Right lobe of liver (tissue), 6 donors: ENCODE data around the gene AKAP7. TPM values are rescaled to one million over a fixed set of nuclear protein-coding genes. Genes with fewer than 3 reads are reported as not detected.

Experiments
- ATAC-seq, 4 donors: fragments of 200-7000 bp; cut with Tn5 transposase; one replicate each; pipeline ENCODE4 v1.9.1; 2020; ENCODE audit warnings: mild to moderate bottlenecking in 4 of 4, moderate library complexity in 4 of 4
- DNase-seq, 3 donors: peaks; one replicate each; pipeline ENCODE4 v3.0.0-alpha.2; 2020
- H3K27ac ChIP-seq, 3 donors: fragments of 200-600 bp; one replicate each; pipeline ENCODE4 v1.8.0; 2022
- H3K27me3 ChIP-seq, 2 donors: fragments of 200-600 bp; one replicate each; pipeline ENCODE4 v1.8.0; 2022
- H3K36me3 ChIP-seq, 4 donors: fragments of 200-600 bp; sonication (generic) in 1 of 4; one replicate each; pipeline versions ENCODE4 v1.5.1 to v1.8.0; 2017 to 2022; ENCODE audit warnings: control low read depth in 1 of 4
- H3K4me1 ChIP-seq, 4 donors: fragments of 200-600 bp; sonication (generic) in 1 of 4; one replicate each; pipeline versions ENCODE4 v1.5.1 to v1.8.0; 2017 to 2022; ENCODE audit warnings: control low read depth in 1 of 4
- H3K4me3 ChIP-seq, 3 donors: fragments of 200-600 bp; one replicate each; pipeline ENCODE4 v1.8.0; 2022
- H3K9me3 ChIP-seq, 4 donors: fragments of 200-600 bp; sonication (generic) in 1 of 4; one replicate each; pipeline versions ENCODE4 v1.5.1 to v1.8.0; 2017 to 2022; ENCODE audit warnings: control low read depth in 1 of 4
- CTCF ChIP-seq, 4 donors: fragments of 200-600 bp in 3 of 4; fragments of 450-650 bp in 1 of 4; IDR thresholded peaks; one replicate each; pipeline versions ENCODE4 v1.5.1 to v1.8.0; 2016 to 2022; ENCODE audit warnings: antibody characterized with exemption in 4 of 4, mild to moderate bottlenecking in 2 of 4
- POLR2A ChIP-seq: fragments of 450-650 bp; IDR thresholded peaks from one replicate; pipeline ENCODE4 v1.6.1; 2017; ENCODE audit warnings: antibody characterized with exemption, mild to moderate bottlenecking
- WGBS: methylation state at CpG from one replicate; pipeline ENCODE4 v1.1.6; 2018; ENCODE audit warnings: low coverage, low lambda C conversion rate; ENCODE audit not compliant: insufficient coverage; ENCODE audit errors: missing lambda C conversion rate; 5-methylcytosine and 5-hydroxymethylcytosine counted together
- intact Hi-C, 2 donors: fragments of 100-400 bp; cut with DNase I; formaldehyde crosslinking; loops; one replicate each; pipeline versions ENCODE4 v1.11.2 to v1.14.1; 2022
- total RNA-seq, 6 experiments: library from RNA; depleted of rRNA in 2 of 6; stranded (reverse); fragments of >200 nt in 2 of 6; fragmentation: NEBNext Ultra II Directional in 3 of 6; extraction: Animal tissue kit (Norgen Biotek cat#: 25700) in 3 of 6; gene quantifications; one replicate each; pipeline versions ENCODE4 v1.1.0 to v1.2.4, GENCODE V29; 2016 to 2023
- donor health status: DM: no; HTN: yes; CAD: no.
- donor health status: DM: no; HTN: no; CAD: no.
- donor health status: DM: no; HTN: no; CAD: no.
- donor health status: DM: no; HTN: yes; CAD: no.
- donor health status: DM: no; HTN: yes; CAD: no.

The AKAP7 gene
- total RNA-seq, 6 experiments from 2014 or later, result 8.6 to 16.3 (median 12.6) TPM

- TF ChIP-seq CTCF (IDR thresholded peaks at IDR 0.05) (no peak), POLR2A (no peak)
- no peak for DNase-seq
- WGBS, result 80% methylated on average over 3 of the region's 4 CpGs
- H3K4me3 ChIP-seq, result no peak overlapping the region
- intact Hi-C loops, result no loop called here
- H3K36me3 ChIP-seq, result no peaks in the 10 kb centered on the region
- H3K4me1 ChIP-seq, result no peaks in the 10 kb centered on the region
- ATAC-seq, result no peak
- no peaks in the 10 kb centered on the region for H3K9me3 ChIP-seq
- no peak overlapping the region for H3K27ac ChIP-seq
- no peaks in the 10 kb centered on the region for H3K27me3 ChIP-seq
Observed at GRCh38 chr6:131265939-131266338, 130.7 kb downstream of the AKAP7 start.

DNA sequence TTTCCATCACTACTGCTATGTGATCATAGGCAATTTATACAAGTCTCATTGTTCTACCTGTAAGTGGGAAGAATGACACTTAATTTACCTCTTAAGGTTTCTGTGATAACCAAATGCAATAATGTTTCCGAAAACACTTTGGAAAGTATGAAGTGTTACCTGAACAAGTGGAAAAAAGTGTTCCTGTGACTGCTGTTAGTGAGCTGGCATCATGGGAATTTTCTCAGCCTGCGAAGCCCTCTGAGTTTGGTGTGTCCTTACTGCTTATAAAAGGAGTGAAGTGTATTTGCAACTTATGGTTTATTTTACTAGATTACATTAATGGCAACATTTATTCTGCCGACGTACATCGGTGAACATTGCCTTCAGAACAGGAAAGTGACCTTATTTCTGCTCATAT, 133.0 kb downstream of the AKAP7 start:
- H3K27ac ChIP-seq, result no peak overlapping the region

DNA sequence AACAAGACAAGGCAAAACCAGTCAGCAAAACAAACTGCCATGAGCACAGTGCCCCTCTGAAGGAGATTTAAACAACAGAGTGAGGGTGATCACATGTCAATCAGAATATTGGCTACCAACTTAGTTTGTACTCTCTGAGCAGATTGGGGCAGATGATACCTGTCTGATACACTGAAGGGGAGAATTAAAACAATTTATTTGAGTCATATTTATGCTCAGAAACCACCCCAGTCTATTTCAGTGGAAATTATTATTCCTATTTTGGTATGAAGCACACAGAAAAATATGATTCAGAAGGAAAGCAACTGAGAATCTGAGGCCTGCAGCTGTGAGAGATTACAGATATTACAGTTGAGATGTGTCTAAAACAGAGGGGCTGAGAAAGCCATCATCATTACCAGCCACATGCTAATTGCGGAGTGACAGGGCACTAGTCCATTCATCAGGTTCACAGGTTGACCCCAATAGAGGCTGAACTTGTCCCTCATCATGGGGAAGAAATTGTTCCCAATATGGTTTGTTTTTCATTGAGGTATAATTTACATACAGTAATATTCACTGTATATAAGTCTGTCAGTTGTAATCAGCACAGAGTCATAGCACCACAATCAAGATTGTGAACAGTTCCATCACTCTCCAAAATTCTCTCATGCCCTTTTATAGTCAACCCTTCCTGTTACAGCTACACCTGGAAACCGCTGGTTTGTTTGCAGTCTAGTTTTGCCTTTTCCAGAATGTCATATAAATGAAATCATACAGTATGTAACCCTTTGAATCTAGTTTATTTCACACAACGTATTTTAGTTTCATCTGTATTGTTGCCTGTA, 134.5 kb downstream of the AKAP7 start:
- ATAC-seq (no peak), DNase-seq (no peak)
- H3K36me3 ChIP-seq, result no peaks in the 10 kb centered on the region
- H3K9me3 ChIP-seq, result no peaks in the 10 kb centered on the region
- H3K4me3 ChIP-seq, result no peak overlapping the region
- no peaks in the 10 kb centered on the region for H3K4me1 ChIP-seq
- no peaks in the 10 kb centered on the region for H3K27me3 ChIP-seq
- TF ChIP-seq CTCF (IDR thresholded peaks at IDR 0.05) (no peak), POLR2A (no peak)
- H3K27ac ChIP-seq, result no peak overlapping the region
- WGBS, result 97% methylated on average over 3 of the region's 3 CpGs
- intact Hi-C loops, result no loop called here

More for the DNA sequence above, 133.0 kb downstream of the AKAP7 start:
- no peaks in the 10 kb centered on the region for H3K4me1 ChIP-seq
- intact Hi-C loops, result no loop called here
- TF ChIP-seq CTCF (IDR thresholded peaks at IDR 0.05) (no peak), POLR2A (no peak)
- ATAC-seq (no peak), DNase-seq (no peak)
- 90% methylated on average over 4 of the region's 5 CpGs for WGBS
- no peaks in the 10 kb centered on the region for H3K36me3 ChIP-seq
- H3K4me3 ChIP-seq, result no peak overlapping the region
- H3K27me3 ChIP-seq, result no peaks in the 10 kb centered on the region
- no peaks in the 10 kb centered on the region for H3K9me3 ChIP-seq

DNA sequence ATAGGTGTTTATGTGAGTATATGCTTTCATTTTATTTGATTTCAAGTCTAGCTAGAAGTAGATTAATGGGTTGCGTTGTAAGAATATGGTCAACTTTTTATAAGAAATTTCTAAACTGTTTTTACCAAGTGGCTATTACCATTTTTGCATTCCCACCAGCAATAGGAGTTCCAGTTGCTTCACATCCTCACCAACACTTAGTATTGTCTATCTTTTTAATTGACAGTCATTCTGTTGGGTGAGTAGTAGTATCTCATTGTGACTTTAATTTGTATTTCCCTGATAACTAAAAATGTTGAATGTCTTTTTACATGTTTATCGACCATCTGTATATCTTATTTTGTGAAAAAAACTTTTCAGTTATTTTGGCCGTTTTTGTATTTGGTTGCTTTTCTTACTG, 135.3 kb downstream of the AKAP7 start:
- Histone ChIP-seq H3K4me1 (no peaks in the 10 kb centered on the region), H3K36me3 (no peaks in the 10 kb centered on the region), H3K4me3 (no peak overlapping the region), H3K27me3 (no peaks in the 10 kb centered on the region), H3K9me3 (no peaks in the 10 kb centered on the region), H3K27ac (no peak overlapping the region)
- no peak for ATAC-seq
- no peak for DNase-seq
- intact Hi-C loops, result no loop called here
- no peak for TF ChIP-seq CTCF (IDR thresholded peaks at IDR 0.05)
- TF ChIP-seq POLR2A, result no peak
- 89% methylated on average over 3 of the region's 3 CpGs for WGBS
